Measurements from ENCODE around the gene ADGRV1.
A peak's percentile ranks its signal among the peaks of the same experiment; 100 is the strongest.
"Not testable (repeated sequence)": the region's sequence is repeated elsewhere in the genome, so short reads cannot be mapped to it uniquely, and the experiment has no call there.

Gene ADGRV1

DNA sequence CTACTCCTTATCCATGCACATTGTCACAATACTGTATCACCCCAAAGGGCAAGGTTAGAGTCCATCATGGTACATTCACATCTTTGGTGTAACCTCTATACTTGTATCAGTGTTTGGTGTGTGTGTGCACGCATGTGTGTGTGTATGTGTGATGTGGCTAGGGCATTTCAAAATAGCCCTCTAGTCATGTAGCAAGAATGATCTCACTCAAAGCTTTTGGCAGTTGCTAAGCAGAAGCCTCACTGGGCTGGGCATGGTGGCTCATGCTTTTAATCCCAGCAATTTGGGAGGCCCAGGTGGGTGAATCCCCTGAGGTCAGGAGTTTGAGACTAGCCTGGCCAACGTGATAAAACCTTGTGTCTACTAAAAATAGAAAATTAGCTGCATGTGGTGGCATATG lies 245.3 kb downstream of the ADGRV1 start:
- DNase-seq (ENCODE audit: low read depth) = no peak
- H3K4me3 ChIP-seq (ENCODE audit: low read depth, low read length) = no peak overlapping the region
- TF ChIP-seq, protein P1, sequence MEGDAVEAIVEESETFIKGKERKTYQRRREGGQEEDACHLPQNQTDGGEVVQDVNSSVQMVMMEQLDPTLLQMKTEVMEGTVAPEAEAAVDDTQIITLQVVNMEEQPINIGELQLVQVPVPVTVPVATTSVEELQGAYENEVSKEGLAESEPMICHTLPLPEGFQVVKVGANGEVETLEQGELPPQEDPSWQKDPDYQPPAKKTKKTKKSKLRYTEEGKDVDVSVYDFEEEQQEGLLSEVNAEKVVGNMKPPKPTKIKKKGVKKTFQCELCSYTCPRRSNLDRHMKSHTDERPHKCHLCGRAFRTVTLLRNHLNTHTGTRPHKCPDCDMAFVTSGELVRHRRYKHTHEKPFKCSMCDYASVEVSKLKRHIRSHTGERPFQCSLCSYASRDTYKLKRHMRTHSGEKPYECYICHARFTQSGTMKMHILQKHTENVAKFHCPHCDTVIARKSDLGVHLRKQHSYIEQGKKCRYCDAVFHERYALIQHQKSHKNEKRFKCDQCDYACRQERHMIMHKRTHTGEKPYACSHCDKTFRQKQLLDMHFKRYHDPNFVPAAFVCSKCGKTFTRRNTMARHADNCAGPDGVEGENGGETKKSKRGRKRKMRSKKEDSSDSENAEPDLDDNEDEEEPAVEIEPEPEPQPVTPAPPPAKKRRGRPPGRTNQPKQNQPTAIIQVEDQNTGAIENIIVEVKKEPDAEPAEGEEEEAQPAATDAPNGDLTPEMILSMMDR (conservative IDR thresholded peaks at IDR 0.05; ENCODE audit: low read depth, low read length) = no peak

DNA sequence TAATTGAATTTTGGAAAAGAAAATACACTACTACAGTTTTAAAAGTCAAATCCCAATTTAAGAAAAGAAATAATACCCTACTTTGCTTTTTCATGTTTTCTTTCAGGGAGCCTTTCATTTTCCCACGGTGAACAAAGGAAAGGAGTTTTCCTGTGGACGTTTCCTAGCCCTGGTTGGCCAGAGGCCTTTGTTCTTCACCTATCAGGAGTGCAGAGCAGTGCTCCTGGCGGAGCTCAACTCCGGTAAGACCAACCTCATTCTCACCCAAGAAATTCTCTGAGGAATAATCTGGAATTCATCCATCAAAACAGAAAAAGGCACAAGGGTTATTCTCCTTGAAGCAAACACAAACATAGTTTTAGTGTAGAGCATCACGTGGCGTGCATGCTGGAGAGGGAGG lies 248.9 kb downstream of the ADGRV1 start:
- TF ChIP-seq, protein P1 (conservative IDR thresholded peaks at IDR 0.05; ENCODE audit: low read depth, low read length) = no peak
- H3K4me3 ChIP-seq (ENCODE audit: low read depth, low read length) = no peak overlapping the region
- peak; percentile 35 for DNase-seq (ENCODE audit: low read depth)

DNA sequence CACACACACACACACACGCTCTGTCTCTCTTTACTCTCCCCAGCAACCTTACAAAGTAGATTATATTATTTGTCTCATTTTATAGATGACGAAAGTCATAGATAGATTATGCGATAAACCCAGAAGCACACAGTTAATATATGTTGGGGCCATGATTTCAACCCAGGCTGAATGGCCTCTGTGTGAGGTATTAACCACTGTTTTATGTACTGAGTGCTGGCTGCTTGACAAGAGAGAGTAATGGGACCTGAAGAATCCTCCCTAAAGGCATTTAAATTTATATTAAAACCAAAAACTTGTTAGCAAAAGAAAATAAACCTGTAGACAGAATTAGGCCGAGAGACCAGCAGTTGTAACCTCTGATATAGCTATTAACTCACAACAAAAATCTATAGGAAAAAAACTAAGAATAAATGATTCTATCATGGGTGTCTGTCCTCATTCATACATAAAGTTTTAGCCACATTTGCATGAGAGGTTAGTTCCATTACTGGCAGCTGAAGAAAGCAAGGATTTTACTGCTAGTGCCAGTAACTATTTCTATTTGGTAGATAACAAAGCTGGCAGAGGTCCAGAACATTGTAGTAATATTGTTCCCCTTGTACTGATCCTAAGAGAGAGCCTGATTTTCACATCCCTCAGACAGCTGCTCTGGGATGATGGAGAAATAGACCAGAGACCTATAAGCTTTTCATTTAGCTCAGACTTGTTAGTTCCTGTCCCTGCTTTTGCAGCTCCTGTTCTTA lies 250.9 kb downstream of the ADGRV1 start:
- DNase-seq (ENCODE audit: low read depth) = no peak
- TF ChIP-seq, protein P1 (conservative IDR thresholded peaks at IDR 0.05; ENCODE audit: low read depth, low read length) = no peak

DNA sequence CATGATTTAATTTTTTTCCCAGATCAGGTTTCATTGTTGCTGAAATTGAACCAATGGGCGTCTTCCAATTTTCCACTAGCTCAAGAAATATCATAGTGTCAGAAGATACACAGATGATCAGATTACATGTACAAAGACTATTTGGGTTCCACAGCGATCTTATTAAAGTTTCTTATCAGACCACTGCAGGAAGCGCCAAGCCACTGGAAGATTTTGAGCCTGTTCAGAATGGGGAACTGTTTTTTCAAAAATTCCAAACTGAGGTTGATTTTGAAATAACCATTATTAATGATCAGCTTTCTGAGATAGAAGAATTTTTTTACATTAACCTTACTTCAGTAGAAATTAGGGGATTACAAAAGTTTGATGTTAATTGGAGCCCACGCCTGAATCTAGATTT lies 251.6 kb downstream of the ADGRV1 start:
- TF ChIP-seq, protein P1 (conservative IDR thresholded peaks at IDR 0.05; ENCODE audit: low read depth, low read length) = no peak
- no peak overlapping the region for H3K4me3 ChIP-seq (ENCODE audit: low read depth, low read length)
- DNase-seq (ENCODE audit: low read depth) = no peak

More for the DNA sequence above, 250.9 kb downstream of the ADGRV1 start:
- H3K4me3 ChIP-seq (ENCODE audit: low read depth, low read length) = no peak overlapping the region

GRCh38 chr5:90813392-90813791 lies 254.8 kb downstream of the ADGRV1 start:
- TF ChIP-seq, protein P1 (conservative IDR thresholded peaks at IDR 0.05; ENCODE audit: low read depth, low read length) = no peak
- no peak for DNase-seq (ENCODE audit: low read depth)
- no peak overlapping the region for H3K4me3 ChIP-seq (ENCODE audit: low read depth, low read length)

- DNase-seq (ENCODE audit: low read depth); H3K4me3 ChIP-seq (ENCODE audit: low read depth, low read length): not testable (repeated sequence)
Observed at GRCh38 chr5:90822062-90822461, 263.5 kb downstream of the ADGRV1 start.

DNA sequence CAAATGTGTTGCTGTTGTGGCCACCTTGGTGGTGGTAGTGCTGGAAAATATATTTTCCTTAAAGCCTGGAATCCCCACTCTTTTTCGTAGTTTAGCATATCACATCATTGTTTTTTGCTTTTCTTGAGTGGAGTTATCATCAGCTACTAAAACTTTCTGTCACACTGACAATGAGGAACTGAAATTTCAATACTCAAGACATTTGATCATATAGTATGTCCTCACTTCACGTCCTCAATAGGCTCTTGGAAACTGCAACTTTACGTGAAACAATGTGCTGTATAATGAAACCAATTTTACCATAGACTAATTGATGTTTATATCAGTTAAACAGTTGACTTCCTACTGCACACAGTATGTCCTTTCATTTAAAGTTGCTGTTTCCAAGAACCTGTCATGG lies 265.8 kb downstream of the ADGRV1 start:
- no peak overlapping the region for H3K4me3 ChIP-seq (ENCODE audit: low read depth, low read length)
- TF ChIP-seq, protein P1 (conservative IDR thresholded peaks at IDR 0.05; ENCODE audit: low read depth, low read length) = no peak

More for the DNA sequence above, 265.8 kb downstream of the ADGRV1 start:
- no peak for DNase-seq (ENCODE audit: low read depth)

All from choroid plexus epithelial cell (primary cell).